A549 treated with DMSO at 1 μM for 4 hours (cell line): Measurements from ENCODE around the gene TLR7. TPM values are rescaled to one million over a fixed set of nuclear protein-coding genes. Genes with fewer than 3 reads are reported as not detected.

Experiments
- total RNA-seq: library from RNA; stranded (reverse); fragments of 200-300 nt; extraction: Qiagen RNA extraction; gene quantifications from 5 replicates; pipeline ENCODE4 v1.2.3, GENCODE V29; 2022; ENCODE audit warnings: low read depth

The TLR7 gene
- 0.04 TPM in 1 of 5 replicates, not detected in the others for total RNA-seq

DNA sequence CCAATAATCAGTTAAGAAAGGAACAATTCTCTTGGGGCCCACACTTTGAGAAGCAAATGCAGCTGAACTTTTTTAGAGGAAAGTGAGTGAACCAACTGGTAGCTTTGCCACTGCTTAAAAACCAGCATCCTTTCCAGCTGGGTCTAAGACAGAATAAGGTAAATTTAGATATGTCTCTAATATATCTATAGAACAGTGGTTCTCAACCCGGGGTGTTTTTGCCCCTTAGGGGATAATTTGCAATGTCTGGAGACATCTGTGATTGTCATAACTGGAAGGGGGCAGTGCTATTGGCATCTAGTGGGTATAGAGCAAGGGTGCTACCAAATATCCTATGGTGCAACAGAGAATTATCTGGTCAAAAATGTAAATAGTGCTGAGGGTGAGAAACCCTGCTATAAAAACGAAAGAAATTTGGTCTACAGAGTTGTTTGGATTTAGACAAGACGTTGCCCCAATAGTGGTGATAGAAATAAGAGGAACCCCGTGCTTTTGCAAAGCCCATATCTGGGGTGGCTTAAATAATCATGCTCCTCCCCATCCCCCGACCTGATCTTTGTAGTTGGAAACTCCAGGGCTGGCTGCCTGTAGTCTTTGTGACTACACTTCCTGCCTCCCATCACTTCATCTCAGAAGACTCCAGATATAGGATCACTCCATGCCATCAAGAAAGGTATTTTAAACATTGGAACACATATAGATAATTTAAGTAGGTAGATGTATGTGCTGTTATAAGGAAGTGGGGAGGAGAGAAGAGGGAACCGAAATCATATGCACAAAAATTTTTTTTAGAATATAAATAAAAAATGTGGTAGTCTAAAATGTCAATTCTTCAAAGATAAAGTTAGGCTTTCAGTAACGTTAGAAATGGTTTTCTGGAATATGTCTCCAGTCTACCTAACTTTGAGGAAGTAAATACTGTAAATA lies at the start of gene TLR7:
TLR7 (plus strand) TSS at position 622 of the 927 bp plus-strand sequence. CDS start 507 bp downstream, outside the sequence.

DNA sequence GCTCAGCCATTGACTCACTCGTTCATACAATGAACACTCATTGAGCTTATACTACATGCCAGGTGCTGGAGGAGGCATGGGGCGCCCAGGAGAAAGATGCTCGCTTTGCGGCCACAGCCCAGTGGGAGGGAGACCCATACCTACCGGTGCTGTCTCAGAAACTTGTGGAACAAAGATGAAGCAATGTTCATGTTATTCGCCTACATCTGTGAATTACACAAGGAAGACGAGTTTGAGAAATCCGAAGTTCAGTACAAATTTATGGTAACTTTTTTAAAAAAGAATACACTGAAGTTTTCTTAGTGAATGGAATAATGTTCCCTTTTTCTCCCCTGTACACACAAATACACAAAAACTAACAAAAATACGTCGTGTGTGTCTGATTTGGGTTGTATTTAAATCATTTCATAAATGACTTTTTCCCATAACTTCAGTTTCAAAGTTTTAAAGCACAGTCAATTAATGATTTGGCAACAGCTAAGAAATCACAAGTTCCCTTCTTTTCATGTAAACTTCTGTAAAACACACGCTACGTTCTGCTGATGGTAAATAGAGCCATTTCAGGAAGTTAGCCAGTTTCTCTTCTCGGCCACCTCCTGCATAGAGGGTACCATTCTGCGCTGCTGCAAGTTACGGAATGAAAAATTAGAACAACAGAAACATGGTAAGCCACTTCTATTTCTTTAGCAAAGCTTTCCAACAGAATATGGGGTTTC lies 39.3 kb downstream of the TLR7 start, which contains the start of gene TLR8:
TLR8 (plus strand) TSS at position 575 of the 716 bp plus-strand sequence; CDS start at position 662, 87 bp downstream.

Other genes with a start within 250 kb of the TLR7 start
- gene PRPS2, start 75.7 kb upstream of the TLR7 start, total RNA-seq = 33.7 to 49.2 TPM (median 45.7 TPM) in 5 replicates
- gene TLR8, start 39.5 kb downstream of the TLR7 start, total RNA-seq = not detected in 5 replicates
- gene TMSB4X, start 108.0 kb downstream of the TLR7 start, total RNA-seq = 5,391 to 8,587 TPM (median 5,959 TPM) in 5 replicates
- 0.02 TPM in 1 of 5 replicates, not detected in the others for gene FAM9C, start 177.5 kb downstream of the TLR7 start, total RNA-seq